ENCODE data around the gene LYPD6.

- TF ChIP-seq GATA2 (IDR thresholded peaks at IDR 0.05; ENCODE audit: low read depth, low read length): no peak
- no peak for TF ChIP-seq GATA3 (IDR thresholded peaks at IDR 0.05; ENCODE audit: low read depth, low read length)
Measured at GRCh38 chr2:149464396-149464795, 134.0 kb downstream of the LYPD6 start.
